BJ (cell line): ENCODE results near the gene GRB2. TPM values are rescaled to one million over a fixed set of nuclear protein-coding genes. Genes with fewer than 3 reads are reported as not detected.

Experiments used
- CTCF ChIA-PET: fragments of 350-600 bp; formaldehyde crosslinking; extraction: SDS; loops from one replicate; lab custom pipeline; 2021; ENCODE audit warnings: antibody characterized with exemption, inconsistent platforms; lab: Yijun Ruan, JAX
- POLR2A ChIA-PET: fragments of 300-600 bp; sonication (Branson Sonifier 250); formaldehyde crosslinking; extraction: SDS; loops from one replicate; lab custom pipeline; 2021; ENCODE audit warnings: antibody characterized with exemption; lab: Charles Lee
- DNase-seq: peaks from one replicate; pipeline ENCODE4 v3.0.0-alpha.2; 2011; ENCODE audit warnings: low read depth
- H3K27me3 ChIP-seq: 2 replicates; pipeline ENCODE4 v1.6.0; 2011; ENCODE audit warnings: low read length; ENCODE audit not compliant: control insufficient read depth, insufficient read depth
- H3K36me3 ChIP-seq: 2 replicates; pipeline ENCODE4 v1.5.1; 2011; ENCODE audit warnings: low read length; ENCODE audit not compliant: control insufficient read depth, insufficient read depth
- H3K4me3 ChIP-seq: 2 replicates; pipeline ENCODE4 v1.5.1; 2011; ENCODE audit warnings: low read depth, mild to moderate bottlenecking, control low read depth, low read length
- polyA plus RNA-seq: library from polyadenylated mRNA; depleted of rRNA; stranded (reverse); fragments of >200 nt; gene quantifications from 2 replicates; pipeline ENCODE4 v1.2.3, GENCODE V29; 2011
- TF ChIP-seq, protein P1 (sequence below): IDR thresholded peaks from 2 replicates; pipeline ENCODE4 v1.5.1; 2011; ENCODE audit warnings: low read depth, mild to moderate bottlenecking, control low read depth, inconsistent platforms, low read length, moderate library complexity; ENCODE audit not compliant: insufficient read depth

GRB2 gene
- polyA plus RNA-seq, 1 experiment: 50.7 TPM

DNA sequence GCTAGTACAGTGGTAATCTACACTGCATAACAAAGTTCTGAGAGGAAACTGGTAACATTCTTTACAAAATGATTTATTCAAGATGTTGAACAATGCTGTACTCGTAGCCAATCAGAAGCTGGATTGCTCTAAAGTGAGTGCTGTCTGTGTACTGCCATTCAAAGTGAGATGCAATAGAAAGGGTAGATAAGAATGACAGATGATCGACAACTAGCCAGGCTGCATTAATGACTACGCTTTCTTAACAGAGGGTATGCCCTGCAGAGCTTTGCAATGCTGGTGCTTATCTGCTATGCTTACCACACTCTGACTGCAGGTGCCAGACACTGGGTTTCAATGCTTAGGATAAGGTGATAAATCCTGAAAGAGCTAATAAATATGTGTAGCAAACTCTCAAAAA is 70.2 kb downstream of the GRB2 start:
- POLR2A ChIA-PET: no interaction called here
- no peak for DNase-seq
- CTCF ChIA-PET: interaction anchor here (0.6 to 1.8 kb wide), 4 partner anchors 9 to 13 kb away, joined by 3 to 6 read pairs (median 4); no protein-coding TSS in a partner anchor
- Histone ChIP-seq H3K4me3 (no peak overlapping the region), H3K27me3 (no peaks in the 10 kb centered on the region), H3K36me3 (peaks cover 2% of the 10 kb centered on the region)
- TF ChIP-seq, protein P1, sequence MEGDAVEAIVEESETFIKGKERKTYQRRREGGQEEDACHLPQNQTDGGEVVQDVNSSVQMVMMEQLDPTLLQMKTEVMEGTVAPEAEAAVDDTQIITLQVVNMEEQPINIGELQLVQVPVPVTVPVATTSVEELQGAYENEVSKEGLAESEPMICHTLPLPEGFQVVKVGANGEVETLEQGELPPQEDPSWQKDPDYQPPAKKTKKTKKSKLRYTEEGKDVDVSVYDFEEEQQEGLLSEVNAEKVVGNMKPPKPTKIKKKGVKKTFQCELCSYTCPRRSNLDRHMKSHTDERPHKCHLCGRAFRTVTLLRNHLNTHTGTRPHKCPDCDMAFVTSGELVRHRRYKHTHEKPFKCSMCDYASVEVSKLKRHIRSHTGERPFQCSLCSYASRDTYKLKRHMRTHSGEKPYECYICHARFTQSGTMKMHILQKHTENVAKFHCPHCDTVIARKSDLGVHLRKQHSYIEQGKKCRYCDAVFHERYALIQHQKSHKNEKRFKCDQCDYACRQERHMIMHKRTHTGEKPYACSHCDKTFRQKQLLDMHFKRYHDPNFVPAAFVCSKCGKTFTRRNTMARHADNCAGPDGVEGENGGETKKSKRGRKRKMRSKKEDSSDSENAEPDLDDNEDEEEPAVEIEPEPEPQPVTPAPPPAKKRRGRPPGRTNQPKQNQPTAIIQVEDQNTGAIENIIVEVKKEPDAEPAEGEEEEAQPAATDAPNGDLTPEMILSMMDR: no peak

DNA sequence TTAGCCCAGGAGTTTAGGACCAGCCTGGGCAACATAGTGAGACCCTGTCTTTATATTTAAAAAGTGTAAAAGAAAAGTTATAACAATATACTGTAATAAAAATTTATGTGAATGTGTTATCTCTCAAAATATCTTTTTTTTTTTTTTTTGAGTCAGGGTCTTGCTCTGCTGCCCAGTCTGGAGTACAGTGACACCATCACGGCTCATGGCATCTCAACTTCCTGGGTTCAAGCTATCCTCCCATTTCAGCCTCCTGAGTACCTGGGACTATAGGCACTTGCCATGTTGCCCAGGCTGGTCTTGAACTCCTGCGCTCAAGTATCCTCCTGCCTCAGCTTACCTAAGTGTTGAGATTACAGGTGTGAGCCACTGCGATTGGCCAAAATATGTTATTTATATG is 70.8 kb downstream of the GRB2 start:
- ChIA-PET POLR2A (no interaction called here), CTCF (interaction anchor here (1.2 to 1.8 kb wide), 2 partner anchors 9 to 12 kb away, joined by 3 to 6 read pairs; no protein-coding TSS in a partner anchor)
- H3K27me3 ChIP-seq: no peaks in the 10 kb centered on the region
- no peak for DNase-seq
- H3K36me3 ChIP-seq: peaks cover 2% of the 10 kb centered on the region
- no peak overlapping the region for H3K4me3 ChIP-seq
- TF ChIP-seq, protein P1: no peak

DNA sequence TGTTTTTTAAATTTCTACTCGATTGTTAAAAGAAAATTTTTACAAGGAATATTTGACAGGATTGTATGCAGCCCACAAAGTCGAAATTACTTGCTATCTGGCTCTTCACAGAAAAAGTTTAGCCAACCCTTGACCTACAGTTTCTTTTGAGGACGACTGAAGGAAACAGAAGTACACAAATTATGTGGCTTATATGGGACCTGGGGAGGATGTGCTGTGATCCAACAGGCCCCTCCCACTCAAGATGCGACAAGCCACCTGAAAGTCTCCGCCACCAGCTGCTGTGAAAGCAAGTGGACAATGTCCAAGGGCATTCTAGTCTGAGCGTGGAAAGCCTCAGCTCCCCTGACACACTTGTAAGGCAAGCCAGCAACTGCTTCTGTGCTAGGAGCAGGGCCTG is 73.8 kb downstream of the GRB2 start:
- no peak for DNase-seq
- ChIA-PET POLR2A (interaction anchor here (0.5 kb wide), 1 partner anchor 91 kb away, joined by 4 read pairs; no protein-coding TSS in a partner anchor), CTCF (interaction anchor here (0.6 to 1.7 kb wide), 3 partner anchors 9 to 19 kb away, joined by 3 to 5 read pairs (median 4); no protein-coding TSS in a partner anchor)
- H3K4me3 ChIP-seq: no peak overlapping the region
- peaks cover 2% of the 10 kb centered on the region for H3K36me3 ChIP-seq
- TF ChIP-seq, protein P1: no peak
- no peaks in the 10 kb centered on the region for H3K27me3 ChIP-seq

DNA sequence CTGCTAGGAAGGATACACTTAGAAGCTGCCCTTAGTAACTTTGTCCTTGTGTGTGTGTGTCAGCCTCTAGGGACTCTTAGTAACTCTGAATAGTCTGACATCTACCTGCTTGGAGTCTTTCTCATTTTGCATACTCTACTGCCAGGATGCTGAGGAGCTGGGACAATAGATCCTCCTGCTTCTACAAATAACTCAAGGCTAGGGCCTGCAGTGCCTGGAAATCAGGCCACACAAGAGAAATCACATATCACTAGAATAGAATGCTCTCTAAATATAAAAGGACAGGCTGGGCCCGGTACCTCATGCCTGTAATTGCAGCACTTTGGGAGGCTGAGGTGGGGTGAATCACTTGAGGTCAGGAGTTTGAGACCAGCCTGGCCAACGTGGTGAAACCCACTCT is 77.7 kb downstream of the GRB2 start:
- peaks cover 2% of the 10 kb centered on the region for H3K36me3 ChIP-seq
- no peaks in the 10 kb centered on the region for H3K27me3 ChIP-seq
- DNase-seq: no peak
- ChIA-PET CTCF (interaction anchor here (2.8 kb wide), 1 partner anchor 85 kb away, joined by 8 read pairs; no protein-coding TSS in a partner anchor), POLR2A (no interaction called here)
- TF ChIP-seq, protein P1: no peak
- no peak overlapping the region for H3K4me3 ChIP-seq

DNA sequence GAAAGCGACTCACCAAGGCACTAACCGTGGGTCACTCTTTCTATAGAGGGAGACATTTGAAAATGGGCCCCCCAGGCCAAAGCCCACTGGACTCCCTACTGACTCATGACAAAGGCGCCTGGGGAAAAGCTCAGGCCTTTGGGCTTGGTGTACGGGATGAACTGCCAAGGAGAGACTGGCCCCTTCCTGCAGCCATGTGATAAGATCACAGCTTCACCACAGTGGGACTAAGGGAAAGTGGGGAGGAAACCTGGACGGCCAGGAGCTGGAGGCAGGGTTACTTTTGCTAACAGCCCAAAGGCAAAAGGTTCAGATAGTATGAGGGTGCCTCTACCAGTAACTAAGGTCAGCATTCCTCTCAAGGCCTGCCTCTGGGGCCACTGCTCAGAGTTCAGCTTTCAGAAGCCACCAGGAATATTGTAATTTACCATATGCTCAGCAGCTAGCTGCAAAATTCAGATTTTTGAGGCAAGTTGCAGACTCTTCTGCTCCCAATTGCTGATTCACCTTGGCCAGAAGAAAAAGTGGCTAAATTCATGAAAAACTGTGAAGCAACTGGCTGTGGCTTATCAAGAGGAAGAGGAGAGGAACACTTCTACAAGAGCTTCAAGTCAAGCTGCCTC is 79.1 kb downstream of the GRB2 start:
- ChIA-PET CTCF (interaction anchor here (0.9 to 2.1 kb wide), 9 partner anchors 9 to 86 kb away, joined by 3 to 8 read pairs (median 4); partner anchors contain the start of gene MIF4GD), POLR2A (interaction anchor here (0.5 to 0.6 kb wide), 2 partner anchors 73 to 173 kb away, joined by 3 read pairs; no protein-coding TSS in a partner anchor)
- no peak for DNase-seq
- Histone ChIP-seq H3K27me3 (no peaks in the 10 kb centered on the region), H3K36me3 (peaks cover 4% of the 10 kb centered on the region), H3K4me3 (no peak overlapping the region)
- TF ChIP-seq, protein P1: no peak
